T-helper 9 cell (primary cell): ENCODE measurements around the gene MOCS1.
A peak's percentile ranks its signal among the peaks of the same experiment; 100 is the strongest.

Experiments
- DNase-seq: peaks from one replicate; pipeline ENCODE4 v3.0.0-alpha.2; 2020

The MOCS1 gene

GRCh38 chr6:39867592-39867991 lies 66.7 kb downstream of the MOCS1 start:
- no peak for DNase-seq

GRCh38 chr6:39865011-39865888 lies 69.0 kb downstream of the MOCS1 start:
- peak; percentile 38 for DNase-seq

DNA sequence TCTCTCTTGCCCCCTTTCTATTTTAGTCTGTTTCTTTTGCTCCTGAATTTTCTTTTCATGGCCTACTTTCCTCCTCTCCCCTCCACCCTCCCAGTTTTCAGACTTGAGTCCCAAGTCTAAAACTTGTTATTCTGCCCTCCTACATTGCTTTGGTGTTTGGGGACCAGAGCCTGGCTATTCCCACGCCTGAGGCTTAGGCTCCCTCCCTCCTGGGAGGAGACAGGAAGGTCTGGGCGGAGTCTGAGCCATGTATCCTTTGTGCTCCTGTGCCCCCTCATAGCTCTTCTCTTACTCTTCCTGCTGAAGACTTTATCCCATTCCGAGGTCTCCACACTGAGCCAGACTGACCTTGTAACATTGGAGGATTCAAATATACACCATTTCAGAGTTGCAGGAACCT lies 72.6 kb downstream of the MOCS1 start:
- no peak for DNase-seq

DNA sequence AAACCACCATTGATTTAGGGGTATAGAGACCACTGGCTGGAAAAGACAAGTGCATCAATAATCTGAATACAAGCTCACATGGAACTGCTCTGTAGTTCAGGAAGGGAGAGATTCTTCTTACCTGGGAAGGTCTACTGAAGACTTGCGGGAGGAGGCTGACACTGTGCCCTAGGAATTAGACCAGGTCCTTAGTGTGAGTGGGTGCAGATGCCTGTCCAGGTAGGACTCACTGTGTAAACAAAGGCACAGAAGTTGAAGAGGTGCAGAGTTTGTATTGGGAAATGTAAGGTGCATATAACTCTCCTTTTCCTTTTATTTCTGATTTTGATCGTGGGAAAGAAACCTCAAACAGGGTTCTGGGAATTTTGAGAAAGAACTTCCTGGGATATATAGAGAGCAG lies 75.2 kb downstream of the MOCS1 start:
- DNase-seq = no peak

DNA sequence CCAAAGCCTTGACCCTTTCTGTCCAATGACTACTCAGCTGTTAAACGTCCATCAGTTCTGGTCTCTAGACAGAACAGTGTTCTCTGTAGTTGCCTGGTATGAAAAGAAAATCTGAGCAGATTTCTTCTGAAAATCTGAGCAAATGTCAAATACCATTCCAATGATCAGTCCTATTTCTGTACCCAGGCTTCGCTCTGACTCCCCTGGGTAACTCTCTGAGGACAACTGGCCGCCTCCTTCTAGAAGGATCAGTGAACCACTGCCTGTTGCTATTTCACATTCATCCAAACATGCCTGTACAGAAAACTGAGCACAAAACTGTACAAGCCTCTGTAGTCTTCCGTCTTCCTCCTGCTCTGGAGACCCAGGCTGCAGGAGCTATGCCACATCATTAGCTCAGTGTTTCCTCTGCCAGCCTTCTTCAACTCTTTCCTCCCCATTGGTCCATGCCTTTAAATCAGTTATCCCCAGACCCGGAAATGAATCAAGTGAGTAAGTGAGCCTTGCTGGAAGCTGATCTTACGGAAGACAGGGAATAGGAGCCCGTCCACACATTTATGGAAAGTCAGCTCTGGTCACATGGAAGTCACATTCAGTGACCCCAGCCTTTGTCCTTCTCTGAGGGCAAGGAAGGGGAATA lies 78.8 kb downstream of the MOCS1 start:
- no peak for DNase-seq
